GM12878 (cell line): ENCODE data around the gene SHCBP1L. TPM values are rescaled to one million over a fixed set of nuclear protein-coding genes. Genes with fewer than 3 reads are reported as not detected.

Source experiments
- ATAC-seq: fragments of 200-7000 bp; cut with Tn5 transposase; 3 replicates; pipeline ENCODE4 v1.9.1; 2020; ENCODE audit warnings: mild to moderate bottlenecking, moderate library complexity
- BruUV-seq: library from RNA; stranded (reverse); fragments of 400-500 nt; replicated peaks from 2 replicates; lab custom pipeline; 2021; lab: Mats Ljungman, UMichigan
- CTCF ChIA-PET: fragments of 300-600 bp; sonication (Branson Sonifier 250); formaldehyde crosslinking; extraction: SDS; loops from one replicate; lab custom pipeline; 2021; ENCODE audit warnings: inconsistent platforms; lab: Yijun Ruan, JAX
- POLR2A ChIA-PET: fragments of 350-600 bp; formaldehyde crosslinking; extraction: SDS; loops from one replicate; lab custom pipeline; 2021; ENCODE audit warnings: inconsistent platforms; lab: Charles Lee
- RAD21 ChIA-PET: fragments of 300-600 bp; sonication (Branson Sonifier 250); formaldehyde crosslinking; loops from one replicate; lab custom pipeline; 2023; ENCODE audit warnings: antibody characterized with exemption; ENCODE audit not compliant: unreplicated experiment; lab: Charles Lee
- SMC1A ChIA-PET: fragments of 300-600 bp; sonication (Branson Sonifier 250); formaldehyde crosslinking; loops from one replicate; lab custom pipeline; 2023; ENCODE audit not compliant: unreplicated experiment, uncharacterized antibody; lab: Charles Lee
- DNase-seq: peaks from one replicate; pipeline ENCODE4 v3.0.0-alpha.2; 2011; ENCODE audit warnings: low read depth, low spot score
- FAIRE-seq: peaks from 3 replicates; lab custom pipeline; 2011; peaks lifted over from hg19 to GRCh38; lab: Jason Lieb, UNC
- H2AFZ ChIP-seq: 2 replicates; pipeline ENCODE4 v1.6.0; 2011; ENCODE audit warnings: low read depth, low read length, control low read depth; ENCODE audit not compliant: control insufficient read depth
- H3K27ac ChIP-seq: 2 replicates; pipeline ENCODE4 v1.5.1; 2011; ENCODE audit warnings: control low read depth; ENCODE audit not compliant: control insufficient read depth, insufficient read depth
- H3K27me3 ChIP-seq, 2 experiments: replicated peaks in 1 of 2; 2 replicates each; pipeline versions ENCODE4 v1.6.0 to v1.6.1; 2011; ENCODE audit warnings: low read length in 1 of 2; ENCODE audit not compliant: control insufficient read depth in 2 of 2, insufficient read depth in 2 of 2
- H3K36me3 ChIP-seq, 2 experiments: 2 replicates each; pipeline ENCODE4 v1.5.1; 2011; ENCODE audit warnings: low read length in 1 of 2; ENCODE audit not compliant: control insufficient read depth in 2 of 2, insufficient read depth in 2 of 2
- H3K4me1 ChIP-seq: 2 replicates; pipeline ENCODE4 v1.6.1; 2011; ENCODE audit warnings: mild to moderate bottlenecking, low read length, moderate library complexity, mixed read lengths; ENCODE audit not compliant: control insufficient read depth, insufficient read depth
- H3K4me2 ChIP-seq: 2 replicates; pipeline ENCODE4 v1.6.0; 2011; ENCODE audit warnings: control low read depth; ENCODE audit not compliant: control insufficient read depth, insufficient read depth
- H3K4me3 ChIP-seq: fragments of 200-600 bp; sonication (generic); 2 replicates; pipeline ENCODE4 v1.5.1; 2016
- H3K79me2 ChIP-seq: 2 replicates; pipeline ENCODE4 v1.6.0; 2011; ENCODE audit warnings: low read length; ENCODE audit not compliant: control insufficient read depth, insufficient read depth
- H3K9ac ChIP-seq: 2 replicates; pipeline ENCODE4 v1.8.0; 2011; ENCODE audit warnings: low read length, control low read depth, mixed read lengths; ENCODE audit not compliant: control insufficient read depth, insufficient read depth
- H3K9me3 ChIP-seq: replicated peaks from 3 replicates; pipeline ENCODE4 v1.5.1; 2011; ENCODE audit warnings: mild to moderate bottlenecking, low read length; ENCODE audit not compliant: control insufficient read depth, insufficient read depth
- H4K20me1 ChIP-seq: 2 replicates; pipeline ENCODE4 v1.6.0; 2011; ENCODE audit not compliant: control insufficient read depth, insufficient read depth
- BACH1 ChIP-seq: fragments of 450-650 bp; IDR thresholded peaks from 2 replicates; pipeline ENCODE4 v1.6.1; 2017; ENCODE audit warnings: mild to moderate bottlenecking, borderline replicate concordance
- BCL11A ChIP-seq: IDR thresholded peaks from 2 replicates; pipeline ENCODE4 v1.6.1; 2011; ENCODE audit warnings: low read depth, low read length
- BRCA1 ChIP-seq: IDR thresholded peaks from 2 replicates; pipeline ENCODE4 v1.6.1; 2011; ENCODE audit warnings: low read depth, low read length, improper control_type of control experiment
- CEBPB ChIP-seq, 2 experiments: fragments of 150-350 bp in 1 of 2; IDR thresholded peaks; 2 replicates each; pipeline ENCODE4 v1.6.1; 2012 to 2014; ENCODE audit warnings: low read depth in 2 of 2, low read length in 2 of 2, borderline replicate concordance in 1 of 2, inconsistent platforms in 1 of 2
- CHD1 ChIP-seq: IDR thresholded peaks from 2 replicates; pipeline ENCODE4 v1.6.1; 2012; ENCODE audit warnings: low read depth, low read length, improper control_type of control experiment
- CREM ChIP-seq: IDR thresholded peaks from 2 replicates; pipeline ENCODE4 v1.6.1; 2014; ENCODE audit warnings: antibody characterized with exemption, low read depth
- IKZF2 ChIP-seq, 2 experiments: fragments of 450-650 bp; IDR thresholded peaks; 2 replicates each; pipeline ENCODE4 v1.6.1; 2017; ENCODE audit warnings: mild to moderate bottlenecking in 2 of 2, moderate library complexity in 2 of 2
- MEF2A ChIP-seq: IDR thresholded peaks from 2 replicates; pipeline ENCODE4 v1.6.1; 2011; ENCODE audit warnings: low read depth, mild to moderate bottlenecking, low read length, moderate library complexity; ENCODE audit not compliant: insufficient read depth
- MEF2B ChIP-seq: fragments of 450-650 bp; IDR thresholded peaks from 2 replicates; pipeline ENCODE4 v1.6.1; 2018; ENCODE audit warnings: mild to moderate bottlenecking, moderate library complexity; ENCODE audit not compliant: partially characterized antibody, poor library complexity, severe bottlenecking
- NR2C2 ChIP-seq: IDR thresholded peaks from 2 replicates; pipeline ENCODE4 v1.6.1; 2011; ENCODE audit warnings: borderline replicate concordance, low read depth; ENCODE audit not compliant: control insufficient read depth, insufficient read length
- NRF1 ChIP-seq: conservative IDR thresholded peaks from 2 replicates; pipeline ENCODE4 v1.6.1; 2011; ENCODE audit warnings: mild to moderate bottlenecking, low read depth, low read length, improper control_type of control experiment
- RELB ChIP-seq: fragments of 450-650 bp; IDR thresholded peaks from 2 replicates; pipeline ENCODE4 v1.6.1; 2017; ENCODE audit warnings: low read depth, mild to moderate bottlenecking, moderate library complexity
- SMARCA5 ChIP-seq: fragments of 450-650 bp; IDR thresholded peaks from 2 replicates; pipeline ENCODE4 v1.6.1; 2017; ENCODE audit warnings: mild to moderate bottlenecking
- SMC3 ChIP-seq: IDR thresholded peaks from 2 replicates; pipeline ENCODE4 v1.6.1; 2011; ENCODE audit warnings: low read length, improper control_type of control experiment, borderline replicate concordance
- SUPT20H ChIP-seq: IDR thresholded peaks from 2 replicates; pipeline ENCODE4 v1.6.1; 2011; ENCODE audit warnings: low read depth, mild to moderate bottlenecking, low read length, moderate library complexity, borderline replicate concordance; ENCODE audit not compliant: control insufficient read depth
- USF1 ChIP-seq: IDR thresholded peaks from 2 replicates; pipeline ENCODE4 v1.6.1; 2011; ENCODE audit warnings: borderline replicate concordance, low read depth, mild to moderate bottlenecking, moderate library complexity, mixed read lengths, low read length; ENCODE audit not compliant: insufficient read depth; ENCODE audit errors: extremely low read length
- USF2 ChIP-seq: IDR thresholded peaks from 2 replicates; pipeline ENCODE4 v1.6.1; 2011; ENCODE audit warnings: low read depth, low read length, improper control_type of control experiment, borderline replicate concordance
- ZNF207 ChIP-seq: fragments of 450-650 bp; IDR thresholded peaks from 2 replicates; pipeline ENCODE4 v1.6.1; 2014; ENCODE audit warnings: antibody characterized with exemption, mild to moderate bottlenecking, borderline replicate concordance
- ZZZ3 ChIP-seq: IDR thresholded peaks from 2 replicates; pipeline ENCODE4 v1.6.1; 2011; ENCODE audit warnings: low read depth; ENCODE audit not compliant: control insufficient read depth, insufficient read length
- WGBS: methylation state at CpG from one replicate; pipeline ENCODE4 v1.1.6; 2016; ENCODE audit warnings: low lambda C conversion rate; ENCODE audit not compliant: insufficient replicate concordance, insufficient coverage; ENCODE audit errors: missing lambda C conversion rate; 5-methylcytosine and 5-hydroxymethylcytosine counted together
- in situ Hi-C: fragments of 300-500 bp; cut with MboI; formaldehyde crosslinking; loops from 9 replicates; pipeline ENCODE4 v1.14.3; 2018; ENCODE audit warnings: mixed read lengths
- intact Hi-C: fragments of 100-400 bp; cut with micrococcal nuclease; formaldehyde crosslinking; loops from one replicate; pipeline ENCODE4 v1.14.2; 2022; ENCODE audit not compliant: unreplicated experiment
- polyA plus RNA-seq, 11 experiments: library from polyadenylated mRNA; depleted of rRNA in 4 of 11; unstranded in 6 of 11; stranded (reverse) in 5 of 11; fragments of >200 nt; fragmentation: Nextera tagmentation in 4 of 11; fragmentation: Illumina TruSeq in 1 of 11; extraction: Ambion mirVana in 4 of 11; extraction: Trizol in 1 of 11; gene quantifications; 1 replicate in 1 of 11; 2 replicates in 10 of 11; pipeline versions ENCODE4 v1.2.1 to v1.2.3, GENCODE V29; 2011 to 2016; ENCODE audit warnings: inconsistent platforms in 2 of 11, missing spikeins in 2 of 11, low read depth in 1 of 11
- total RNA-seq, 4 experiments: library from RNA; depleted of rRNA in 3 of 4; stranded (reverse); fragments of >200 nt in 3 of 4; fragmentation: Illumina TruSeq in 1 of 4; extraction: Trizol in 1 of 4; gene quantifications; 2 replicates each; pipeline versions ENCODE4 v1.2.1 to v1.2.3, GENCODE V29; 2013 to 2021

Gene SHCBP1L
- total and polyA plus RNA-seq, 10 of the 15 experiments (the other 5 are each of a cell fraction or from before 2014, with no cell fraction given) = not detected

GRCh38 chr1:182877331-182877730 is 75.6 kb downstream of the SHCBP1L start (continued):
- no peak for TF ChIP-seq MEF2B
- no peak for TF ChIP-seq SUPT20H
- no peak for TF ChIP-seq CREM
- TF ChIP-seq SMC3 = no peak
- no peak for TF ChIP-seq BRCA1
- TF ChIP-seq NRF1 = no peak

GRCh38 chr1:182875889-182876288 is 77.1 kb downstream of the SHCBP1L start:
- intact Hi-C loops (no loop called here), in situ Hi-C loops (no loop called here)
- FAIRE-seq = no peak
- no peaks in the 10 kb centered on the region for H3K79me2 ChIP-seq
- no TSS peak for BruUV-seq
- H3K27me3 ChIP-seq = no peaks in the 10 kb centered on the region
- no peak overlapping the region for H2AFZ ChIP-seq
- no peak overlapping the region for H3K4me2 ChIP-seq
- H3K36me3 ChIP-seq = peaks cover 12 to 63% of the 10 kb centered on the region in 2 experiments
- CTCF ChIA-PET = interaction anchor here (0.9 to 2.3 kb wide), 3 partner anchors 11 to 443 kb away, joined by 3 to 5 read pairs (median 3); no protein-coding TSS in a partner anchor
- no peaks in the 10 kb centered on the region for H4K20me1 ChIP-seq
- RAD21 ChIA-PET = no interaction called here
- H3K4me1 ChIP-seq = no peaks in the 10 kb centered on the region
- H3K9ac ChIP-seq = no peak overlapping the region
- no peak overlapping the region for H3K4me3 ChIP-seq
- no peak overlapping the region for H3K27ac ChIP-seq
- TF ChIP-seq IKZF2 (IDR thresholded peaks at IDR 0.05) (no peak), USF2 (no peak), RELB (no peak), MEF2A (no peak), ZNF207 (no peak), CHD1 (no peak), ZZZ3 (no peak), USF1 (no peak), SMARCA5 (no peak), BCL11A (no peak), CREM (no peak), NR2C2 (no peak), CEBPB (IDR thresholded peaks at IDR 0.05; ENCODE audit: borderline replicate concordance in 1 of 2, low read depth in 2 of 2, low read length in 2 of 2) (no peak), BACH1 (no peak)
- TF ChIP-seq, all 136 proteins: peak for 0
- 97% methylated on average over 2 of the region's 2 CpGs for WGBS
- ChIA-PET SMC1A (interaction anchor here (1.1 kb wide), 1 partner anchor 22 kb away, joined by 4 read pairs; no protein-coding TSS in a partner anchor), POLR2A (no interaction called here)
- ATAC-seq = no peak
- no peaks in the 10 kb centered on the region for H3K9me3 ChIP-seq
- DNase-seq = no peak
